Measurements from ENCODE around the gene CPAMD8. TPM values are rescaled to one million over a fixed set of nuclear protein-coding genes. Genes with fewer than 3 reads are reported as not detected.

Gene CPAMD8
- total RNA-seq, 1 experiment from 2014 or later = 0.20 TPM

GRCh38 chr19:16894080-16894479 lies 132.5 kb downstream of the CPAMD8 start:
- Histone ChIP-seq H3K36me3 (ENCODE audit: control insufficient read depth in 1 of 2, insufficient read depth in 2 of 2, low read length in 2 of 2) (no peaks in the 10 kb centered on the region), H4K20me1 (ENCODE audit: insufficient read depth) (no peaks in the 10 kb centered on the region), H3K4me2 (ENCODE audit: low read length) (no peak overlapping the region), H3K27ac (ENCODE audit: low read depth, low read length) (no peak overlapping the region), H3K4me3 (replicated peaks in 1 of 2; ENCODE audit: low read depth in 1 of 2, low read length in 2 of 2) (no peak overlapping the region), H3K9ac (ENCODE audit: low read length) (no peak overlapping the region), H3K9me3 (ENCODE audit: control insufficient read depth in 1 of 2, insufficient read depth in 1 of 2, low read depth in 1 of 2, low read length in 2 of 2) (no peaks in the 10 kb centered on the region), H2AFZ (ENCODE audit: low read depth, low read length, poor library complexity, severe bottlenecking) (no peak overlapping the region), H3K9me2 (ENCODE audit: insufficient read depth) (no peaks in the 10 kb centered on the region), H3K4me1 (ENCODE audit: control insufficient read depth in 1 of 2, insufficient read depth in 2 of 2, low read length in 2 of 2) (peaks cover 2 to 4% of the 10 kb centered on the region in 2 experiments; a peak in 2 of 4 replicates), H3K79me2 (ENCODE audit: insufficient read depth, low read length) (no peaks in the 10 kb centered on the region), H3K27me3 (ENCODE audit: insufficient read depth, low read length) (no peaks in the 10 kb centered on the region)
- ChIA-PET CTCF (no interaction called here), RAD21 (ENCODE audit: low non-redundant PET in 1 of 2, low total read pairs in 2 of 2, uncharacterized antibody in 2 of 2, unreplicated experiment in 2 of 2) (no interaction called here), POLR2A (no interaction called here)
- no TSS peak for BruUV-seq (replicated peaks)
- no peak for DNase-seq (ENCODE audit: low read depth, low spot score)
- ATAC-seq = no peak
- TF ChIP-seq SP1 (IDR thresholded peaks at IDR 0.05; ENCODE audit: low read depth) (no peak), ATF3 (IDR thresholded peaks at IDR 0.05) (no peak), ZFX (IDR thresholded peaks at IDR 0.05) (no peak), CTCF (IDR thresholded peaks at IDR 0.05 in 2 of 3, conservative IDR thresholded peaks at IDR 0.05 in 1 of 3; ENCODE audit: borderline replicate concordance in 1 of 3, insufficient read depth in 1 of 3, low read depth in 2 of 3, low read length in 2 of 3) (no peak), POLR2AphosphoS5 (IDR thresholded peaks at IDR 0.05; ENCODE audit: low read depth, low read length) (no peak), POLR2A (IDR thresholded peaks at IDR 0.05; ENCODE audit: borderline replicate concordance, extremely low read depth, insufficient read depth, insufficient read length) (no peak), ZBTB33 (IDR thresholded peaks at IDR 0.05; ENCODE audit: extremely low read depth, insufficient replicate concordance, low read length) (no peak), SRF (IDR thresholded peaks at IDR 0.05; ENCODE audit: low read depth) (no peak), RAD21 (IDR thresholded peaks at IDR 0.05; ENCODE audit: low read depth) (no peak), CBX3 (IDR thresholded peaks at IDR 0.05; ENCODE audit: low read depth) (no peak), TCF7L2 (IDR thresholded peaks at IDR 0.05; ENCODE audit: borderline replicate concordance, extremely low read depth, insufficient read depth, insufficient read length) (no peak), ZNF274 (IDR thresholded peaks at IDR 0.05; ENCODE audit: low read depth, low read length) (no peak), ELF1 (IDR thresholded peaks at IDR 0.05; ENCODE audit: borderline replicate concordance, low read depth) (no peak), FOSL1 (IDR thresholded peaks at IDR 0.05; ENCODE audit: low read depth) (no peak), YY1 (IDR thresholded peaks at IDR 0.05; ENCODE audit: extremely low read depth, insufficient replicate concordance, low read depth, low read length) (no peak), CEBPB (IDR thresholded peaks at IDR 0.05; ENCODE audit: low read depth) (no peak), JUND (IDR thresholded peaks at IDR 0.05) (no peak)
- intact Hi-C loops (cut with micrococcal nuclease) = no loop called here
